GM19397 (cell line): ENCODE results near the gene ZBTB32.

Experiments
- ATAC-seq: cut with Tn5 transposase; IDR thresholded peaks from one replicate; pipeline ENCODE4 v1.9.1; 2021; ENCODE audit warnings: mild to moderate bottlenecking, moderate library complexity; ENCODE audit not compliant: unreplicated experiment

ZBTB32 gene

GRCh38 chr19:35736913-35737886, 32.8 kb downstream of the ZBTB32 start:
- no peak for ATAC-seq

- ATAC-seq = no peak
Observed at GRCh38 chr19:35738021-35738886, 33.9 kb downstream of the ZBTB32 start.

GRCh38 chr19:35738887-35739229, 34.5 kb downstream of the ZBTB32 start:
- no peak for ATAC-seq

GRCh38 chr19:35739275-35740107, 35.1 kb downstream of the ZBTB32 start:
- ATAC-seq = no peak

GRCh38 chr19:35740108-35740422, 35.7 kb downstream of the ZBTB32 start:
- ATAC-seq = peak; percentile 9

- peak; percentile 60 for ATAC-seq
Observed at GRCh38 chr19:35740423-35741202, 36.3 kb downstream of the ZBTB32 start.

GRCh38 chr19:35741203-35741515, 36.8 kb downstream of the ZBTB32 start:
- no peak for ATAC-seq

GRCh38 chr19:35742121-35742724, 37.9 kb downstream of the ZBTB32 start, which contains the start of gene IGFLR1:
Gene IGFLR1 (minus strand): TSS chr19:35742452. CDS start chr19:35741180, 1,272 bp downstream.
- no peak for ATAC-seq

GRCh38 chr19:35743640-35744429, 39.5 kb downstream of the ZBTB32 start:
- no peak for ATAC-seq

GRCh38 chr19:35744430-35745327, 40.3 kb downstream of the ZBTB32 start:
- peak; percentile 31 for ATAC-seq

GRCh38 chr19:35745328-35746086, 41.1 kb downstream of the ZBTB32 start, which contains the start of the genes PSENEN and U2AF1L4:
Gene PSENEN (plus strand): TSS chr19:35745651. CDS start chr19:35745931, 280 bp downstream.
Gene U2AF1L4 (minus strand): TSS chr19:35745418. CDS start chr19:35745391, 27 bp downstream.
- peak; percentile 40 for ATAC-seq

GRCh38 chr19:35746087-35746462, 41.7 kb downstream of the ZBTB32 start:
- no peak for ATAC-seq

- no peak for ATAC-seq
Observed at GRCh38 chr19:35746531-35746930, 42.2 kb downstream of the ZBTB32 start.

GRCh38 chr19:35748106-35749020, 44.0 kb downstream of the ZBTB32 start, which contains the start of gene LIN37:
Gene LIN37 (plus strand): TSS chr19:35748576. CDS start chr19:35748725, 149 bp downstream.
- ATAC-seq = peak; percentile 56

- no peak for ATAC-seq
Observed at GRCh38 chr19:35750167-35750566, 45.8 kb downstream of the ZBTB32 start.
